Measurements from ENCODE around the gene RNASE9.
"Not testable (repeated sequence)": the region's sequence is repeated elsewhere in the genome, so short reads cannot be mapped to it uniquely, and the experiment has no call there.

The RNASE9 gene

DNA sequence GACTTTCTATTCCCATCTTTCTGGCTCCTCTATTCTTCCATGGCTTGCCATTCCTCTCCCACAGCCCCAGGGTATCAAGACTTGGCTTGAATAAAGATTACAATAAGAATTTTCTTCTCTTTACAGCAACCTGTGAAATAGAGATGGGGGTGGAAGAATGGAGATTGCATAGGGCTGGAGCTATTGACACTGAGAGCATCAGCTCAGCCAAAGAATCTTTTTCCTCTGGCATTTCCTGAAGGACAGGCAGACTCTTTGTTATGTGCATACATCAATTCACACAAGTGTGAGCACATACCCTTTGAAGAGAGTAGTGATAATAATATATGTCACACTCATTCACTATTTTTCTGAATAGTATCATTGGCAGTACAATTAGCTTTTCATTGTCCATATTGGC is 22.3 kb upstream of the RNASE9 start:
- in situ Hi-C loops (cut with MboI; ENCODE audit: low pct_unique_long_range_greater_than_20kb, low sequenced_read_pairs): loop anchor here (25.0 kb wide), 1 partner anchor 96 kb away; no protein-coding TSS in a partner anchor
- DNase-seq: no peak

DNA sequence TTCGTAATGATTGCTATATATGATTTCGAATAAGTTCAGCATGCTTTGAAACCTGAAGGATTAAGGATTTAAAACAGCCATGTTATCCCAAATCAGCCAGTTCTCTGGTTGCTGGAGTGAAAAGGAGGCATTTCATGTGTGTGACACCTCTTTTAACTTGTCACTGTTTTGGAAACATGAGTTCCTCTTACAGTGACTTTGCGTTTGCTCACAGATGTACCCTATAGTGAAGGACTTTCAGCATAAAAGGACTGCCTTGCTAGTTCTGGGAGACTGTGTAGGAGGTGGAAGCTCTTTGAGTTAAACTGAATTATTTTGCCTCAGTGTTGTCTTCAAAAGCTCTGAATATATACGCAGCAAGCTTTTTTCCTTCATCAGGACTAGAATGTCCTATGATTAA is 19.4 kb upstream of the RNASE9 start:
- peak; percentile 51 for DNase-seq
- in situ Hi-C loops (cut with MboI; ENCODE audit: low pct_unique_long_range_greater_than_20kb, low sequenced_read_pairs): loop anchor here (25.0 kb wide), 1 partner anchor 93 kb away; no protein-coding TSS in a partner anchor

DNA sequence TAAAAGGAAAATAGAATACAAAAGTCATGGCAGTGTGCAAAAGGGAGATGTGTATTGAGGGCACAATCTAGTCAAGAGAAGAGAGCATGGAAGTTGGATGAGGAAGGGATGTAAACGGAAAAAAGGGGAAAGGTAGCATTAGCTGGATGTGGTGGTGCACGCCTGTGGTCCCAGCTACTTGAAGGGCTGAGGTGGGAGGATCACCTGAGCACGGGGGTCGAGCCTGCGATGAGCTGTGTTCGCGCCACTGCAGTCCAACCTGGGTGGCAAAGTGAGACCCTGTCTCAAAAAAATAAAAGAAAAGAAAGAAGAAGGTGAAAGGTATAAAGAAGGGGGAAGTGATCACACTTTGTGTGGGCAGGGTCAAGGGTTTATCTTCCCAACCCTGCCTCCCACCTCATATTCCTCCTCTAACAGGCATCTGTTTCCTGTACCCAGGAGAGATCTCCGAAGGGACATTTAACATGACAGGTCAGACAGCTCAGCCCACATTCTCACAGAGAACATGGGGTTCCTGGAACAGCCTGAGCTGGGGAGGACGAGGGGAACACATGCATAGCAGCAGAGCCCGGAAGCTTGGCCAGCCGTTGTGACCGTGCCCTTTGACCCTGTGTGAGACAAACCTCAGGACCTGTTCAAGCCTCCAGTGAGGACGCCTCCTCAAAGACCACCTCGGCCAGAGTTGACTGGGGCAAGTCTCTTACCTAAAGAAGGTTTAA is 18.1 kb upstream of the RNASE9 start:
- in situ Hi-C loops (cut with MboI; ENCODE audit: low pct_unique_long_range_greater_than_20kb, low sequenced_read_pairs): loop anchor here (25.0 kb wide), 1 partner anchor 92 kb away; no protein-coding TSS in a partner anchor
- peak; percentile 92 for DNase-seq

DNA sequence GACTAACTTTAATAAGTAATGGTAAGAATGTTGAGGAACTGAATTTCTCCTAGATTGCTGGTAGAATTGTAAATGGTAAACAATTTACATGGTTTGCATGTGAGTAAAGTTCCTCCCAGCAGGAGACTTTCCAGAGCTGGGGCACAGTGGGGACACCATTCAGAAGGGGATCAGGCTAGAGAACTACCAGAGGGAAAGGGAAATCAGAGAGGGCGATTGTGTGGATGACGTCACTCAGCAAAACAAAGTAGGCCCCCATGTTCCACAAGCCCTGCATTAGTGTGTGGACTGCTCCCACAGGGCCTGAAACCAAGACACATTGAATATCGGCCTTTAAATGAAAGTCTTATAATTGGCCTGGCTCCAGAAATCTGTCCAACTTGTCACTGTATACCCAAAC is 17.5 kb upstream of the RNASE9 start:
- DNase-seq: no peak
- in situ Hi-C loops (cut with MboI; ENCODE audit: low pct_unique_long_range_greater_than_20kb, low sequenced_read_pairs): loop anchor here (25.0 kb wide), 1 partner anchor 91 kb away; no protein-coding TSS in a partner anchor

DNA sequence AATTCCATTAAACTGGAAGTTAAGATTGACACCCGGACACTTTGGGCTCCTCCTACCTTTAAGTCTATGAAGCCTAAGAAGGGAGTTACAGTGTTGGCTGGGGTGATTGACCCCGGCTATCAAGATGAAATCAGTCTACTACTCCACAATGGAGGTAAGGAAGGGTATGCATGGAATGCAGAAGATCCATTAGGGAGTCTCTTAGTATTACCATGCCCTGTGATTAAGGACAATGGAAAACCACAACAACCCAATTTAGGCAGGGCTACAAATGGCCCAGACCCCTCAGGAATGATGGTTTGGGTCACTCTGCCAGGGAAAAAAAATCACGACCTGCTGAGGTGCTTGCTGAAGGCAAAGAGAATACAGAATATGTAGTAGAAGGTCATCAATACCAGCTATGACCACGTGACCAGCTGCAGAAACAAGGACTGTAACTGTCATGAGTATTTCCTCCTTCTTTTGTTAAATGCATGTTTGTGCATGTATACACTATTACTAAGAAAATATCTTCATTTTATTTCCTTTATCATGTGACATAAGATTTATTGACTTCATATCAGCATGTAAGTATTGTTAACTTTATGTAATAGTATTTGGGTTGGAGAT is 11.6 kb upstream of the RNASE9 start:
- in situ Hi-C loops (cut with MboI; ENCODE audit: low pct_unique_long_range_greater_than_20kb, low sequenced_read_pairs); DNase-seq: not testable (repeated sequence)

- DNase-seq; in situ Hi-C loops (cut with MboI; ENCODE audit: low pct_unique_long_range_greater_than_20kb, low sequenced_read_pairs): not testable (repeated sequence)
Observed at GRCh38 chr14:20570720-20571119, 9.9 kb upstream of the RNASE9 start.

DNA sequence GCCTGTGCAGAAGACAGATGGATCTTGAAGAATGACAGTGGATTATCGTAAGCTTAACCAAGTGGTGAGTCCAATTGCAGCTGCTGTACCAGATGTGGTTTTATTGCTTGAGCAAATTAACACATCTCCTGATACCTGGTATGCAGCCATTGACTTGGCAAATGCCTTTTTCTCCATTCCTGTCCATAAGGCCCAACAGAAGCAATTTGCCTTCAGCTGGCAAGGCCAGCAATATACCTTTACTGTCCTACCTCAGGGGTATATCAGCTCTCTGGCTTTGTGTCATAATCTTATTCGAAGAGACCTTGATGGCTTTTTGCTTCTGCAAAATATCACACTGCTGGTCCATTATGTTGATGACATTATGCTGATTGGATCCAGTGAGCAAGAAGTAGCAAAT is 9.0 kb upstream of the RNASE9 start:
- in situ Hi-C loops (cut with MboI; ENCODE audit: low pct_unique_long_range_greater_than_20kb, low sequenced_read_pairs); DNase-seq: not testable (repeated sequence)

DNA sequence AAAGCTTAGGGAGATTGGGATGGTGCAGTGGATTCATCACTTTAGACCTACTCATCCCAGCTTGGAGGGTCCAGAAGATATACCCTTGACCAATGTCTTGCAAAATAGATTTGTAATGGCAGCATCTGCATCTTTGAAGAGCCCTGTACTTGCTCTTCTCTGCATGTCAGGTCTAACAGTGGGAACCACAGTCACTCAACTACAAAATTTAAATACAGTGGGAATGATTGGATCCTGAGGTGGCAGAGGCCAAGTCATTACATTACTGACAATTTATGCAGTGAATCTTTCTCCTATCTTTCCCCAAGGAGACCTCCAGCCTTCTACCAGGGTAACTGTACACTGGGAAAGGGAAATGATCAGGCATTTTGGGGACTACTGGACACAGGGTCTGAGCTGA is 8.2 kb upstream of the RNASE9 start:
- DNase-seq: no peak
- in situ Hi-C loops (cut with MboI; ENCODE audit: low pct_unique_long_range_greater_than_20kb, low sequenced_read_pairs): no loop called here

DNA sequence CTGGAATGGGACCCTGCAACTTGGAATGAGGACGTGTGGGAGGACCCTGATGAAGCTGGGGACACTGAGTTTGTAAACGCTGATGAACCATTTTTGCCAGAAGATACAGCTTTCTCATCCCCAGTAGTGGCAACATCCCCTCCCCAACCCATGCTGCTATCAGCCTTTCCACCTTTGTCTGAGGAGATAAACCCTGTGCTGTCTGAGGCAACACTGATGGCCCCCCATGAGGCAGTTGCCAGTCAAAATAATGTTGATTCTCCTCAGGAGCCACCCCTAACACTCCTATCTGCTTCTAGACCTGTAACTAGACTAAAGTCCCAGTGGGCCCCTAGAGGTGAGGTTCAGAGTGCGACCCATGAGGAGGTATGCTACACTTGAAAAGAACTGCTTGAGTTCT is 7.5 kb upstream of the RNASE9 start:
- no peak for DNase-seq
- in situ Hi-C loops (cut with MboI; ENCODE audit: low pct_unique_long_range_greater_than_20kb, low sequenced_read_pairs): no loop called here

DNA sequence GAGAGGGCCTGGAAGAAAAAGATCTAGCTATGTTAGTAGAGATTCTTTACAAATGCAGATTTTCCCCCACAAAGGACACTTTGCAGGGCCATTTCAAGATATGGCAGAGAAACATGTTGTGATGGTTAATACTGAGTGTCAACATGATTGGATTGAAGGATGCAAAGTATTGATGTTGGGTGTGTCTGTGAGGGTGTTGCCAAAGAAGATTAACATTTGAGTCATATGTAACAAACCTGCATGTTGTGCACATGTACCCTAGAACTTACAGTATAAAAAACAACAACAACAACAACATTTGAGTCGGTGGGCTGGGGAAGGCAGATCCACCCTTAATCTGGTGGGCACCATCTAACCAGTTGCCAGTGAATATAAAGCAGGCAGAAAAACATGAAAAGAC is 6.4 kb upstream of the RNASE9 start:
- in situ Hi-C loops (cut with MboI; ENCODE audit: low pct_unique_long_range_greater_than_20kb, low sequenced_read_pairs): not testable (repeated sequence)

DNA sequence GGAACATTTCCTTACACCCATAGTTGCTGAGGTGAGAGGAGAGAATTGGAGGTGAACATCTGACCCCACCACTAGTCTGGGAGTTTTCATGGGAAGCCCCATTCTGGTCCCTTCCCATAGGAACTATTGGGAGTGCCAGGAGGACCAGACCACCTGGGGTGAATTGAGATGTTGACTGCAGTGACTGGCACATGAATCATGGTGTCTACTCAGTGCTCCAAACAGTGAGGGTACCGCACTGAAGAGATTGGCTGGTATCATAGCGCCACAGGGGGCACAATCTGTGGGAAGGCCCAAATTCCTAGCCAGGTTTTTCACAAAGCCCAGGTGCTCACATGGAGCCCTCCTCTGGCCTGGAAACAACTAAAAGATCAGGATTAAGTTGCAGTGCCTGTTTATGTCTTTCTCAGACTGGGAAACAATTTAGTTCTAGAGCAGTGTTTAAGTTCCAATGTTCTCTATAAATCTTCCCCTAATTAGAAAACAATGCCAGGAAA is 3.7 kb upstream of the RNASE9 start:
- no peak for DNase-seq

More for the DNA sequence above, 6.4 kb upstream of the RNASE9 start:
- DNase-seq: not testable (repeated sequence)

DNA sequence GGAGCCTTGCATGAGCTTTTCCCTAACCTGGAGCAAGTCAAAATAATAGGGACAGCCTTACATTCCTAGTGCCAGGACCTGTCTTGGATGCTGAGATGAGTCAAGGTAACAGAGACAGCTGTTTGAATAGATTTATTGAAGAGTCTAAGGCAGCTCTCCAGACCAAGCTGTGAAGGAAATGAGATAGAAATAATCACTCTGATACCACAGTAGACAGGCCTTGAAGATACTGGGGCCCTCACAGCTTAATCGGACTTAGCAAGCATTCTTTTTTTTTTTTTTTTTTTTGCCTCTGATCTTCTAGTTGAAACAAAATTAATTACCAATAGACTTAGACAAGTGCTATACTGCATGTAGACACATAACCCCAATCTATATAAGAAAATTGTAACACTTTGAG is 3.1 kb upstream of the RNASE9 start:
- in situ Hi-C loops (cut with MboI; ENCODE audit: low pct_unique_long_range_greater_than_20kb, low sequenced_read_pairs): no loop called here
- no peak for DNase-seq

More for the DNA sequence above, 3.7 kb upstream of the RNASE9 start:
- in situ Hi-C loops (cut with MboI; ENCODE audit: low pct_unique_long_range_greater_than_20kb, low sequenced_read_pairs): no loop called here

DNA sequence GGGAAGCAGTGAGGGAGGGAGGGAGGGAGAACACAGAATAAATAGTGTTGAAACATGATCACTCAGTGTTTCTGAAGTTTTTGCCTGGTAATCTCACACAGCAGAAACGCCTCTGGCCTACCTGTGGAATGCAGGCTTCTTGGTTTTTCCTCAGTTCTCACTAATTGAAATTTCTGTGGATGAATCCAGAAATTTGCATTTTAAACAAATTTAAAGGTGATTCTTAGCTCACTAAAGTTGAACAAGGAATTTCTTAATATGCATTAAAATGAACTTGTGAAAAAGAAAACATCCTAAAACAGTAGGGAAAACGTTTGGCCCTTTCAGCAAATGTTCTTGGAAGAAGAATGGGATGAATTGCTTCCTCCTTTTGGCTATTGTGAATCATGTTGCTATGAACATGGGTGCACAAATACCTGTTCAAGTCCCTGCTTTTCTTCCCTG is 1.4 kb downstream of the RNASE9 start:
- in situ Hi-C loops (cut with MboI; ENCODE audit: low pct_unique_long_range_greater_than_20kb, low sequenced_read_pairs): no loop called here
- DNase-seq: no peak

- no peak for DNase-seq
- in situ Hi-C loops (cut with MboI; ENCODE audit: low pct_unique_long_range_greater_than_20kb, low sequenced_read_pairs): no loop called here
Observed at GRCh38 chr14:20557212-20557542, 3.7 kb downstream of the RNASE9 start.

GRCh38 chr14:20556500-20557211 is 4.2 kb downstream of the RNASE9 start:
- in situ Hi-C loops (cut with MboI; ENCODE audit: low pct_unique_long_range_greater_than_20kb, low sequenced_read_pairs): no loop called here
- no peak for DNase-seq

- DNase-seq: no peak
- in situ Hi-C loops (cut with MboI; ENCODE audit: low pct_unique_long_range_greater_than_20kb, low sequenced_read_pairs): no loop called here
Observed at GRCh38 chr14:20555845-20556244, 5.0 kb downstream of the RNASE9 start.

DNA sequence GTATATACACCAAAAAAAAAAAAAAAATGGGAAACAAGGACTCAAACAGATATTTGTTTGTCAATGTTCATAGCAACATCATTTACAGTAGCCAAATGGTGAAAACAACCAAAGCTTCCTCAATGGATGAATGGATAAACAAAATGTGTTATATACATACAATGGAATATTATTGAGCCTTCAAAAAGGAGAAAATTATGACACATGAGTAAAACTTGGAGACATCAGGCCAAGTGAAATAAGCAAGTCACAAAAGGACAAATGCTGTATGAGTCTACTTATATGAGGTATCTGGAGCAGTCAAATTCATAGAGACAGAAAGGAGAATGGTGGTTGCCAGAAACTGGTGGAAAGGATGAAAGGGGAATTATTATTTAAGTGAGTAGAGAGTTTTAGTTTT is 7.8 kb downstream of the RNASE9 start:
- in situ Hi-C loops (cut with MboI; ENCODE audit: low pct_unique_long_range_greater_than_20kb, low sequenced_read_pairs): no loop called here
- no peak for DNase-seq

DNA sequence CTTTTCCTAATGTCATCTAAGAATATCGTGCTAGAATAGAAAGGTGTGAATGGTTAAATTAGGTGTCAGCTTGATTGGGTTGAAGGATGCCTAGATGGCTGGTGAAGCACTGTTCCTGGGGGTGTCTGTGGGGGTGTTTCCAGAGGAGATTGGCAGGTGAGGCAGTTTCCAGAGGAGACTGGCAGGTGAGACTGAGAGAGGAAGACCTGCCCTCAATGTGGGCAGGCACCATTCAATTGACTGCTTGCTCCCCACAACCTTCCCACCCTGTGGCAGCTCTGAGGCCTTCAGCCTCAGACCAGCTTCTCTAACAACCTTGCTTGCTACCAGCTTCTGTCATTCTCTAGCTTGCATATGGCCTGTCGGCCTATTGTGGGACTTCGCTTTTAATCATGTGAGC is 9.2 kb downstream of the RNASE9 start:
- in situ Hi-C loops (cut with MboI; ENCODE audit: low pct_unique_long_range_greater_than_20kb, low sequenced_read_pairs): no loop called here
- DNase-seq: no peak

GRCh38 chr14:20550926-20551325 is 9.9 kb downstream of the RNASE9 start:
- no peak for DNase-seq
- in situ Hi-C loops (cut with MboI; ENCODE audit: low pct_unique_long_range_greater_than_20kb, low sequenced_read_pairs): no loop called here
